Thyroid gland (tissue), 4 donors: ENCODE results near the gene AQP4.

ENCODE experiments used
- CTCF ChIP-seq, 6 experiments: fragments of 200-600 bp in 3 of 6; fragments of 450-650 bp in 3 of 6; sonication (generic) in 3 of 6; IDR thresholded peaks; one replicate each; pipeline ENCODE4 v1.5.1; 2016 to 2019; ENCODE audit warnings: antibody characterized with exemption in 6 of 6, mild to moderate bottlenecking in 2 of 6, inconsistent platforms in 1 of 6, moderate library complexity in 1 of 6
- POLR2A ChIP-seq, 2 donors: fragments of 450-650 bp; IDR thresholded peaks; one replicate each; pipeline ENCODE4 v1.6.1; 2017; ENCODE audit warnings: antibody characterized with exemption in 2 of 2, mild to moderate bottlenecking in 2 of 2, moderate library complexity in 1 of 2

GRCh38 chr18:26902291-26902690 lies 36.8 kb upstream of the AQP4 start:
- TF ChIP-seq CTCF (IDR thresholded peaks at IDR 0.05) = no peak
- no peak for TF ChIP-seq POLR2A (IDR thresholded peaks at IDR 0.05)
